OCI-LY3 (cell line): Measurements from ENCODE around the gene CAMKMT.

ENCODE experiments used
- H2AFZ ChIP-seq: fragments of 200-600, 300-600 bp; shearing (Covaris generic); 2 replicates; pipeline ENCODE4 v1.6.0; 2014; ENCODE audit warnings: antibody characterized with exemption, low read depth, low read length
- H3K27ac ChIP-seq: fragments of 200-600, 300-600 bp; sonication (generic); 2 replicates; pipeline ENCODE4 v1.5.1; 2014; ENCODE audit warnings: mild to moderate bottlenecking, low read length, moderate library complexity, mixed read lengths
- H3K27me3 ChIP-seq: fragments of 200-600, 300-600 bp; sonication (generic); 2 replicates; pipeline ENCODE4 v1.6.1; 2014; ENCODE audit warnings: low read depth, low read length, mixed read lengths
- H3K36me3 ChIP-seq: fragments of 200-600, 300-600 bp; sonication (generic); replicated peaks from 2 replicates; pipeline ENCODE3; 2014; ENCODE audit warnings: low read depth, low read length, mixed read lengths
- H3K4me1 ChIP-seq: fragments of 300-600, 200-600 bp; sonication (generic); 2 replicates; pipeline ENCODE4 v1.6.1; 2014; ENCODE audit warnings: low read length, mixed read lengths
- H3K4me2 ChIP-seq: fragments of 200-600, 300-600 bp; sonication (generic); 2 replicates; pipeline ENCODE4 v1.6.1; 2014; ENCODE audit warnings: low read length, mixed read lengths
- H3K4me3 ChIP-seq: fragments of 300-600, 200-600 bp; sonication (generic); 2 replicates; pipeline ENCODE4 v1.5.1; 2014; ENCODE audit warnings: antibody characterized with exemption, mild to moderate bottlenecking, low read length, moderate library complexity
- H3K79me2 ChIP-seq: fragments of 300-600, 200-600 bp; shearing (Covaris generic); 2 replicates; pipeline ENCODE4 v1.6.1; 2014; ENCODE audit warnings: mild to moderate bottlenecking, low read length, mixed read lengths
- H3K9ac ChIP-seq: fragments of 300-600, 200-600 bp; shearing (Covaris generic); 2 replicates; pipeline ENCODE4 v1.6.0; 2014; ENCODE audit warnings: mild to moderate bottlenecking, low read length, moderate library complexity
- H3K9me3 ChIP-seq: fragments of 200-600, 300-600 bp; shearing (Covaris generic); 2 replicates; pipeline ENCODE4 v1.6.1; 2014; ENCODE audit warnings: low read length, mixed read lengths; ENCODE audit not compliant: insufficient read depth
- H4K20me1 ChIP-seq: fragments of 200-600, 300-600 bp; sonication (generic); 2 replicates; pipeline ENCODE4 v1.6.1; 2016; ENCODE audit warnings: low read length, mixed read lengths; ENCODE audit not compliant: insufficient read depth
- EZH2phosphoT487 ChIP-seq: fragments of 200-600 bp; shearing (Covaris generic); IDR thresholded peaks from 2 replicates; pipeline ENCODE4 v1.6.1; 2018; ENCODE audit warnings: antibody characterized with exemption, mixed run types, low read depth
- TF ChIP-seq, protein P1 (sequence below): fragments of 200-600, 300-600 bp; sonication (generic); IDR thresholded peaks from 2 replicates; pipeline ENCODE4 v1.5.1; 2014; ENCODE audit warnings: antibody characterized with exemption, low read length, low read depth

CAMKMT gene

DNA sequence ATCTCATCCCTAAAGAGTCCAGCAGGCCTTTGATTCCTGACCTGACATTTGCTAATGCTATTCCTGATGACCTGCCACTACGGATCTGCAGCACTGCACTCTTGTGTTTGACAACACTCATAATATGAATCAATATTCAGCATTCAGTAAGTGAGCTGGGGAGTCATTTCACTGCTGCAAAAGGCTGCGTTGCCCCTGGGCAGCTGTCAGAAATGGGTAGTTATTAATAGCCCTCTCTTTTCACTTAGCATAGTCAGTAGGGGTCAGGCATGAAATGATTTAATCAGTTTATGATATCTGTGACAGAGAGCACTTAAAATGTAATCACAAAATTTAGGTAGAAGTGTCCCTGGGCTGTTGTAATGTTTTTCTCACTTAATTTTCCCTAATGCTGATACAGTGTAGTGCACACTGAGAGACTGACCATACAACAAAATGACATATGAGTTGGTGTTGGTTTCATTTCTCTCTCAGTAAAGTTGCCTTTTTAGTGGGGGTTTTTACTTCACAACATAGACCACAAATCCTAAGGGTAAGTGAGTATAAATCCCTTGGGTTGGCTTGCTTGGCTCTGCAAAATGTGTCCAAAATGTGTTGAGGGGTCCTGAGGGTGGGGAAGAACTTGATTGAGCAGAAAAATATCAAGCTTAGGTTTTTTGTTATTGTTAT, 184.8 kb downstream of the CAMKMT start:
- peak overlapping the region; percentile 40 for H3K4me2 ChIP-seq
- no peak overlapping the region for H3K4me3 ChIP-seq
- H3K79me2 ChIP-seq, result no peaks in the 10 kb centered on the region
- H3K27ac ChIP-seq, result no peak overlapping the region
- H3K4me1 ChIP-seq, result peaks cover 33% of the 10 kb centered on the region
- no peak overlapping the region for H3K9ac ChIP-seq
- no peak overlapping the region for H2AFZ ChIP-seq
- no peaks in the 10 kb centered on the region for H3K27me3 ChIP-seq
- no peaks in the 10 kb centered on the region for H3K9me3 ChIP-seq
- TF ChIP-seq EZH2phosphoT487, result no peak
- TF ChIP-seq, protein P1, sequence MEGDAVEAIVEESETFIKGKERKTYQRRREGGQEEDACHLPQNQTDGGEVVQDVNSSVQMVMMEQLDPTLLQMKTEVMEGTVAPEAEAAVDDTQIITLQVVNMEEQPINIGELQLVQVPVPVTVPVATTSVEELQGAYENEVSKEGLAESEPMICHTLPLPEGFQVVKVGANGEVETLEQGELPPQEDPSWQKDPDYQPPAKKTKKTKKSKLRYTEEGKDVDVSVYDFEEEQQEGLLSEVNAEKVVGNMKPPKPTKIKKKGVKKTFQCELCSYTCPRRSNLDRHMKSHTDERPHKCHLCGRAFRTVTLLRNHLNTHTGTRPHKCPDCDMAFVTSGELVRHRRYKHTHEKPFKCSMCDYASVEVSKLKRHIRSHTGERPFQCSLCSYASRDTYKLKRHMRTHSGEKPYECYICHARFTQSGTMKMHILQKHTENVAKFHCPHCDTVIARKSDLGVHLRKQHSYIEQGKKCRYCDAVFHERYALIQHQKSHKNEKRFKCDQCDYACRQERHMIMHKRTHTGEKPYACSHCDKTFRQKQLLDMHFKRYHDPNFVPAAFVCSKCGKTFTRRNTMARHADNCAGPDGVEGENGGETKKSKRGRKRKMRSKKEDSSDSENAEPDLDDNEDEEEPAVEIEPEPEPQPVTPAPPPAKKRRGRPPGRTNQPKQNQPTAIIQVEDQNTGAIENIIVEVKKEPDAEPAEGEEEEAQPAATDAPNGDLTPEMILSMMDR, result no peak
- no peaks in the 10 kb centered on the region for H4K20me1 ChIP-seq
- no peaks in the 10 kb centered on the region for H3K36me3 ChIP-seq

- Histone ChIP-seq H3K36me3 (no peaks in the 10 kb centered on the region), H3K4me2 (no peak overlapping the region), H3K4me1 (peaks cover 33% of the 10 kb centered on the region), H3K27ac (no peak overlapping the region), H3K79me2 (no peaks in the 10 kb centered on the region), H3K27me3 (no peaks in the 10 kb centered on the region), H2AFZ (no peak overlapping the region), H4K20me1 (no peaks in the 10 kb centered on the region), H3K9ac (no peak overlapping the region), H3K4me3 (no peak overlapping the region), H3K9me3 (no peaks in the 10 kb centered on the region)
- TF ChIP-seq, protein P1, result no peak
- TF ChIP-seq EZH2phosphoT487, result no peak
Measured at GRCh38 chr2:44547718-44548117, 186.0 kb downstream of the CAMKMT start.

- Histone ChIP-seq H3K4me3 (no peak overlapping the region), H3K9me3 (no peaks in the 10 kb centered on the region), H2AFZ (no peak overlapping the region), H3K27me3 (no peaks in the 10 kb centered on the region), H3K4me1 (peaks cover 33% of the 10 kb centered on the region), H3K9ac (no peak overlapping the region), H3K4me2 (no peak overlapping the region), H3K36me3 (no peaks in the 10 kb centered on the region), H3K27ac (no peak overlapping the region), H3K79me2 (no peaks in the 10 kb centered on the region), H4K20me1 (no peaks in the 10 kb centered on the region)
- TF ChIP-seq, protein P1, result no peak
- TF ChIP-seq EZH2phosphoT487, result no peak
Measured at GRCh38 chr2:44548221-44549098, 186.7 kb downstream of the CAMKMT start.

- Histone ChIP-seq H3K36me3 (no peaks in the 10 kb centered on the region), H3K4me1 (peaks cover 33% of the 10 kb centered on the region), H3K4me2 (no peak overlapping the region), H3K4me3 (no peak overlapping the region), H2AFZ (no peak overlapping the region), H3K27ac (no peak overlapping the region), H3K27me3 (no peaks in the 10 kb centered on the region), H3K9ac (no peak overlapping the region), H3K79me2 (no peaks in the 10 kb centered on the region), H3K9me3 (no peaks in the 10 kb centered on the region), H4K20me1 (no peaks in the 10 kb centered on the region)
- TF ChIP-seq EZH2phosphoT487, result no peak
- TF ChIP-seq, protein P1, result no peak
Measured at GRCh38 chr2:44549099-44549471, 187.3 kb downstream of the CAMKMT start.
